G401.6 (cell line): ENCODE results near the gene UBE2F.
"Not testable (repeated sequence)": the region's sequence is repeated elsewhere in the genome, so short reads cannot be mapped to it uniquely, and the experiment has no call there.

ENCODE experiments used
- FAIRE-seq: peaks from 2 replicates; lab custom pipeline; 2012; peaks lifted over from hg19 to GRCh38; lab: Jason Lieb, UNC

UBE2F gene

GRCh38 chr2:238021327-238021726 is 54.5 kb downstream of the UBE2F start:
- no peak for FAIRE-seq

GRCh38 chr2:238022594-238023157 is 55.9 kb downstream of the UBE2F start:
- no peak for FAIRE-seq

GRCh38 chr2:238023608-238024007 is 56.8 kb downstream of the UBE2F start:
- FAIRE-seq = no peak

GRCh38 chr2:238024986-238025385 is 58.2 kb downstream of the UBE2F start:
- FAIRE-seq = no peak

GRCh38 chr2:238025741-238026360 is 59.0 kb downstream of the UBE2F start:
- FAIRE-seq = no peak

GRCh38 chr2:238027058-238027457 is 60.2 kb downstream of the UBE2F start:
- no peak for FAIRE-seq

- FAIRE-seq = no peak
Measured at GRCh38 chr2:238027591-238028415, 61.0 kb downstream of the UBE2F start.

GRCh38 chr2:238029853-238030252 is 63.0 kb downstream of the UBE2F start:
- no peak for FAIRE-seq

- FAIRE-seq = no peak
Measured at GRCh38 chr2:238030422-238031155, 63.8 kb downstream of the UBE2F start.

- FAIRE-seq = no peak
Measured at GRCh38 chr2:238031751-238032150, 64.9 kb downstream of the UBE2F start.

- FAIRE-seq = no peak
Measured at GRCh38 chr2:238032755-238033337, 66.0 kb downstream of the UBE2F start.

- FAIRE-seq = not testable (repeated sequence)
Measured at GRCh38 chr2:238033991-238034390, 67.2 kb downstream of the UBE2F start.

GRCh38 chr2:238038203-238038602 is 71.4 kb downstream of the UBE2F start:
- no peak for FAIRE-seq

- no peak for FAIRE-seq
Measured at GRCh38 chr2:238039151-238039550, 72.3 kb downstream of the UBE2F start.

- FAIRE-seq = no peak
Measured at GRCh38 chr2:238039985-238040384, 73.2 kb downstream of the UBE2F start.

GRCh38 chr2:238040918-238041317 is 74.1 kb downstream of the UBE2F start:
- no peak for FAIRE-seq

GRCh38 chr2:238042090-238042489 is 75.3 kb downstream of the UBE2F start:
- no peak for FAIRE-seq

GRCh38 chr2:238042849-238043584 is 76.2 kb downstream of the UBE2F start:
- no peak for FAIRE-seq

GRCh38 chr2:238043851-238044250 is 77.0 kb downstream of the UBE2F start:
- FAIRE-seq = no peak

- no peak for FAIRE-seq
Measured at GRCh38 chr2:238045575-238045974, 78.8 kb downstream of the UBE2F start.

GRCh38 chr2:238046725-238047270 is 80.0 kb downstream of the UBE2F start:
- FAIRE-seq = no peak
